Measurements from ENCODE around the gene CDK6.

The CDK6 gene

DNA sequence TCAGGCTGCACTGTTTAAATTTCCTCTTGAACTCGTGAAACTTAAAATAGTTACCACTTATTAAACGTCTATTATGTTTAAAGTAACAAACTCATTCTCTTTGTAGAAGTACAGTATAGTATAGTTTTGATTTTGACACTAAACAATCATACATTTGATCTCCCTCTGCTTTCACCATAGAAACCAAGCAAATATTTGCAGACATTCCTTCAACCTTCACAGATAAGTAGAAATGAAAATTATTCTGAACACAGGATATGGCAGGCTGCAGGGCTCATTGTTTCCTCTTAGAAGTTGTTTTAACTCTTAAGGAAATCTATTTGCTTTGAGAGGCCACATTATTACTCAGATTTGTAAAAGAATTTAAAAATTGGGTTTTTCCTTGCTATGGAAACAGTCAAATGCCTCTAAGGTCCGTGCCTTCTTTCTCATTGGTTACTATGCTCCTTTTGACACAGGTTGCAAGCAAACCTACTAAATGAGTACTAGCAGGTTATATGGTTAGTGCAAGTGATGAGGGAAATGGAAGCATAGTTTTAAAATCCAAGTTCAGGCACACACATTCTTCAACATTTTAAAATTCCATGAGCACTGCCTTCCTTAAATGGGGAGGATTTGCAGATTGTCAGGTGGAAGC, 153.4 kb downstream of the CDK6 start:
- no peaks in the 10 kb centered on the region for H3K79me2 ChIP-seq (ENCODE audit: control insufficient read depth, insufficient read depth, low read length, unreplicated experiment)
- no peaks in the 10 kb centered on the region for H3K4me1 ChIP-seq (ENCODE audit: control insufficient read depth, insufficient read depth, low read length, unreplicated experiment)
- no peak overlapping the region for H3K4me3 ChIP-seq (ENCODE audit: low read depth, low read length)
- no peak overlapping the region for H3K27ac ChIP-seq (ENCODE audit: low read depth, low read length)
- H3K27me3 ChIP-seq (ENCODE audit: insufficient read depth, low read length) = no peaks in the 10 kb centered on the region
- H3K36me3 ChIP-seq (ENCODE audit: insufficient read depth, low read length) = peaks cover 13% of the 10 kb centered on the region; the same call in 1 of the 2 replicates
- no peak overlapping the region for H2AFZ ChIP-seq (ENCODE audit: low read length, unreplicated experiment)

DNA sequence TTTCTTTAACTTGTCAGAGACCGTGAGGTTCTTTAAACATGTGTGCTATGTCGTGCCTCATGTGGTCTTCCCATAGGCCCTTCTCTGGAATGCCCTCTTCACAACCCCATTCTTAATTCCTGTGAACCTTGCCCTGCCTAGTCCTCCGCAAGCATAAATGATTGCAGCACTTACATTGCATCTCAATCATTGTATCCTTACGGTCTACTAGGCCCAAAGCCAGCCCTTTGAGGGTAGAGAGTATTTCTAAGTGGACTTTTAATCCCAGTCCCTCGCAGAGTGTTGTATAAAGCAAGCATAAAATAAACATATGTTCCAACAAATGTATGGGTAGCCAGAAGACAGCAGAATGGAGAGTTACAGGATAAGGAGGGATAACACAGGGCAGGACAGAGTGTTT, 154.0 kb downstream of the CDK6 start:
- Histone ChIP-seq H3K27me3 (ENCODE audit: insufficient read depth, low read length) (no peaks in the 10 kb centered on the region), H3K4me1 (ENCODE audit: control insufficient read depth, insufficient read depth, low read length, unreplicated experiment) (no peaks in the 10 kb centered on the region), H3K27ac (ENCODE audit: low read depth, low read length) (no peak overlapping the region), H3K36me3 (ENCODE audit: insufficient read depth, low read length) (peaks cover 8% of the 10 kb centered on the region; the same call in 1 of the 2 replicates), H2AFZ (ENCODE audit: low read length, unreplicated experiment) (no peak overlapping the region), H3K79me2 (ENCODE audit: control insufficient read depth, insufficient read depth, low read length, unreplicated experiment) (no peaks in the 10 kb centered on the region), H3K4me3 (ENCODE audit: low read depth, low read length) (no peak overlapping the region)

DNA sequence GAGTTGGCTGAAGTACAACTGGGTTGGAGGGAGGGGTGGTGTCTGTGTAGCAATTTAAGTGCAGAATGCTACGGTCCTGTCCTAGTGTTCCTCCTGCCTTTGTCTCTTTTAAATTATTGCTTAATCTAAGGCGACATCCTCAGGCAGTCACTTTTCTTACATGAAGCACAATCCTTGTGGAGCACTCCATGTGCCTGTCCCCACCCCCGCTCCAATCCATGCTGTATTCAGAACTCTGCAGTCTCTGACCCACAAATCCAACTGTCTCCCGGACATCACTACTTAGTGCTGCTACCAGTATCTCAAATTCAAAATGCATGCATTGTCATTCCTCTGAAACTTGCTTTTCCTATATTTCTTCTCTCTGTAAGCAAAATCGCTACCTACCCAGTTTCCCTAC, 154.7 kb downstream of the CDK6 start:
- no peak overlapping the region for H2AFZ ChIP-seq (ENCODE audit: low read length, unreplicated experiment)
- H3K79me2 ChIP-seq (ENCODE audit: control insufficient read depth, insufficient read depth, low read length, unreplicated experiment) = no peaks in the 10 kb centered on the region
- no peaks in the 10 kb centered on the region for H3K27me3 ChIP-seq (ENCODE audit: insufficient read depth, low read length)
- no peak overlapping the region for H3K4me3 ChIP-seq (ENCODE audit: low read depth, low read length)
- H3K36me3 ChIP-seq (ENCODE audit: insufficient read depth, low read length) = peaks cover 8% of the 10 kb centered on the region; the same call in 1 of the 2 replicates
- H3K4me1 ChIP-seq (ENCODE audit: control insufficient read depth, insufficient read depth, low read length, unreplicated experiment) = no peaks in the 10 kb centered on the region
- no peak overlapping the region for H3K27ac ChIP-seq (ENCODE audit: low read depth, low read length)

DNA sequence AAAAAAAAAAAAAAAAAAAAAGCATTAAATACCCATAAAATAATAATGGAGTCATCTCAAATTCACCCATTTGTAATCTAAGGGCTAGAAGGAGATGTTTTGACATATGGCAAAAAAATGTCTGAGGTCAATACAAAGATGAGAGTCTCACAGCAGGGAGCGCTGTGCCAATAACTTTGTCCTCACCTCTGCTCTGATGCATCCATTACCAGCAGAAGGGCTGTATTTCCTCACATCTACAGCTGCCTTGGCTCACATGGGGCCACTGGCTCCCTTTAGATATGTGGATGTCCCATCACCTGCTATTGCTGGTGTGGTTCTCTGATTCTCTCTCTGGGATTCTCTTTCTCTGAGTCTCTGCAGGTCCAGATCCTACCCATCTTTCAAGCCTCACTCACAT, 155.9 kb downstream of the CDK6 start:
- no peak overlapping the region for H2AFZ ChIP-seq (ENCODE audit: low read length, unreplicated experiment)
- no peaks in the 10 kb centered on the region for H3K79me2 ChIP-seq (ENCODE audit: control insufficient read depth, insufficient read depth, low read length, unreplicated experiment)
- no peak overlapping the region for H3K27ac ChIP-seq (ENCODE audit: low read depth, low read length)
- no peak overlapping the region for H3K4me3 ChIP-seq (ENCODE audit: low read depth, low read length)
- H3K4me1 ChIP-seq (ENCODE audit: control insufficient read depth, insufficient read depth, low read length, unreplicated experiment) = no peaks in the 10 kb centered on the region
- no peaks in the 10 kb centered on the region for H3K27me3 ChIP-seq (ENCODE audit: insufficient read depth, low read length)
- peaks cover 8% of the 10 kb centered on the region; the same call in 1 of the 2 replicates for H3K36me3 ChIP-seq (ENCODE audit: insufficient read depth, low read length)

DNA sequence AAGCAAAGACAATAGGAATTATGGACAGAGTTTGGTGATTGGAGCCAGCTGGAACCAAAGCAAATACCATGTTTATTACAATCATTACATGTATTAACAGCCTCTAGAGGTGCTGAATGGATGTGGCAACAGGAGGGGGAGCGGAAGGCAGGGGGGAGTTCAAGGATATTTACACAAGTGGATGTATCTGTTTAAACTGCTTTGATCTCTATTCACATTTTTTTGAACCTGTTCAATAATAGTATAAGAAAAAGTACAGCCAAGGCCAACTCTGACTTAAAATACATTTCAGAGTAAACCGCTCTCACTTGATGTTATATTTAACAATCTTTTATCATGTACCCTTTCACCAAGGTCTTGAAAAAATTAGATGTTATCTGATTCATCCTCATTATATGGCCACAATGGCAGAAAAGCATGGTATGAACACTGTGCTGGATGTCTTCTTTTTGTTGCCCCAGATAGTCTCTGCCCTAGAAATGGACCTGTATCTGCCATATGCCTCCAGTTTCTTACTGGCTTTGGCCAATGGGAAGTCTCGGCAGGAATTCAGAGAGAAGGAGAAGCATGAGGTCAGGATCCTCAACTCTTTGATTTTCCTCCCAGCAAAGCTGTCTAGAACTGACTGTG, 158.0 kb downstream of the CDK6 start:
- H3K36me3 ChIP-seq (ENCODE audit: insufficient read depth, low read length) = peaks cover 8% of the 10 kb centered on the region; the same call in 1 of the 2 replicates
- no peaks in the 10 kb centered on the region for H3K4me1 ChIP-seq (ENCODE audit: control insufficient read depth, insufficient read depth, low read length, unreplicated experiment)
- H3K4me3 ChIP-seq (ENCODE audit: low read depth, low read length) = no peak overlapping the region
- no peak overlapping the region for H3K27ac ChIP-seq (ENCODE audit: low read depth, low read length)
- no peaks in the 10 kb centered on the region for H3K27me3 ChIP-seq (ENCODE audit: insufficient read depth, low read length)
- no peaks in the 10 kb centered on the region for H3K79me2 ChIP-seq (ENCODE audit: control insufficient read depth, insufficient read depth, low read length, unreplicated experiment)
- H2AFZ ChIP-seq (ENCODE audit: low read length, unreplicated experiment) = no peak overlapping the region

DNA sequence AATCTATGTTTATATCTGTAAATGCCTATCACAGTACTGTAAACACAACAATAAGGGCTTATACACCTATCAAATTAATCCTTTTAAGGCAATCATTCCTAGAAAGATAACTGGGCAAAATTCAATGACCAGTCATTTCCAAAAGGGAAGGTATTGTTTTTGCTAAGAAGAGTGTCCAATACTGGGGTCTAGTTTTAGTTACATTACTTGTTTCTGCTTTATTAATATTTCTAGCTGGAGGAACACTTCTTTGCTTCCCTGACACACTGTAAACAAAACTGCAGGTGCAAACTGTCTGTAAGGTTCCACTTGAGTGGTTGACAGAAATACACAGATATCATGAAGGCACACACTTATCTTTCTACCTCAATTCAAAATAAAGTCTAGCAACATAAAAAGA, 162.0 kb downstream of the CDK6 start:
- H3K79me2 ChIP-seq (ENCODE audit: control insufficient read depth, insufficient read depth, low read length, unreplicated experiment) = peaks cover 2% of the 10 kb centered on the region
- peaks cover 13% of the 10 kb centered on the region for H3K4me1 ChIP-seq (ENCODE audit: control insufficient read depth, insufficient read depth, low read length, unreplicated experiment)
- H2AFZ ChIP-seq (ENCODE audit: low read length, unreplicated experiment) = no peak overlapping the region
- no peak overlapping the region for H3K27ac ChIP-seq (ENCODE audit: low read depth, low read length)
- no peaks in the 10 kb centered on the region for H3K27me3 ChIP-seq (ENCODE audit: insufficient read depth, low read length)
- no peak overlapping the region for H3K4me3 ChIP-seq (ENCODE audit: low read depth, low read length)
- peaks cover 12% of the 10 kb centered on the region for H3K36me3 ChIP-seq (ENCODE audit: insufficient read depth, low read length)

DNA sequence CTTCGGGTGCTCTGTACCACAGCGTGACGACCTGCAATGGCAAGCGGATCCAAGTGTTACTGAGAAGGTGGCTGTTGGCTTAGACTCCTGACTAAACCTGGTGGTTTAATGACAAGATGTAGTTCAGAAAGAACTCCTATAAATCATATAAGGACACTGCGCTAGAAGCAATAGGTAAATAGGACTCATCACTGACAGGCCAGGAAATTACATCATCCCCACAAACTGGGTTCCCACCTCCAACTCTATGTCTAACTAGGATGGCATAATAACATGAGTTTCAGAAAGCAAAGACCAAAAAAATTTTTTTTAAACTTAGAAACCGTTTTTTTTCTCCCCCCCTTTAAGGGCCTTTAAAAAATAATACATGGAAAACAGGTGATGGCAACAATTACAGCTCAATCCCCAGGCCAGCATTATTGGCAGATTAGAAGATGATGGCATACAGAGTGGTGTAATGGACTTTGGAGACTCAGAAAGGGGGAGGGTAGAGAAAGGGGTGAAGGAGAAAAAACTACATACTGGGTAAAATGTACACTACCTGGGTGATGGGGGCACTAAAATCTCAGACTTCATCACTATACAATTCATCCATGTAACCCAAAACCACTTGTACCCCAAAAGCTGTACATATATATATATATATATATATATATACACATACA, 164.7 kb downstream of the CDK6 start:
- peaks cover 4% of the 10 kb centered on the region; the same call in 1 of the 2 replicates for H3K36me3 ChIP-seq (ENCODE audit: insufficient read depth, low read length)
- H3K4me1 ChIP-seq (ENCODE audit: control insufficient read depth, insufficient read depth, low read length, unreplicated experiment) = peaks cover 30% of the 10 kb centered on the region
- H2AFZ ChIP-seq (ENCODE audit: low read length, unreplicated experiment) = no peak overlapping the region
- H3K27ac ChIP-seq (ENCODE audit: low read depth, low read length) = no peak overlapping the region
- H3K27me3 ChIP-seq (ENCODE audit: insufficient read depth, low read length) = no peaks in the 10 kb centered on the region
- H3K4me3 ChIP-seq (ENCODE audit: low read depth, low read length) = no peak overlapping the region
- peaks cover 2% of the 10 kb centered on the region for H3K79me2 ChIP-seq (ENCODE audit: control insufficient read depth, insufficient read depth, low read length, unreplicated experiment)

DNA sequence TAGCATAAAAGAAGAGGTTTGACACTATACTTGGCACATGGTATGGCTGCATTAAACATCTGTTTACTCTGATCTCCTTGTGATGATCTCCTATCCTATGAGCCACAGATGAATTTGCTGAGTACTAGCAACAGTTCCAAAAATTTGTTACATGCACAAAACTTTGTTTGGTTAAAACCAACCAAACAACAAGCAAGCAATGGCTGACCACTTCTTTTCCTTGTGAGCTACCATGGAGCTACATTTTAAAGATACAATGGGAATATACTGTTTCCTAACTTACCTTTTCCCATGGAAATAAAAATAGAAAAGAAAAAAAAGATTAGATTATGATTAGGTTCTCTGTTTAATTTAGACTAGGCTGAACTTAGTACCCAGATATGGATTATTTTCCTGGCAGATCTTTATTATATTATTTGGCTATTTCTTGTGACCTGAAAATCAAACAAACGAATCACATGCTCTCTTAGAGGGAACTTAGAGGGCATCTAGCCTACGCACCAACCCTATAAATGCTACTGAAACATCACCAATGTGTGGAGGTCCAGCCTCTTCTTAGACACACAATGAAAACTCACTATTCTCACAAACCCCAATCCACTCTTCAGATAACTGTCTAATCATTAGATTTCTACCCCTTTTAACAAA, 166.0 kb downstream of the CDK6 start:
- Histone ChIP-seq H3K4me1 (ENCODE audit: control insufficient read depth, insufficient read depth, low read length, unreplicated experiment) (peaks cover 41% of the 10 kb centered on the region), H3K36me3 (ENCODE audit: insufficient read depth, low read length) (peaks cover 4% of the 10 kb centered on the region; the same call in 1 of the 2 replicates), H3K27ac (ENCODE audit: low read depth, low read length) (peak overlapping the region; percentile 51), H2AFZ (ENCODE audit: low read length, unreplicated experiment) (no peak overlapping the region), H3K79me2 (ENCODE audit: control insufficient read depth, insufficient read depth, low read length, unreplicated experiment) (peaks cover 13% of the 10 kb centered on the region), H3K27me3 (ENCODE audit: insufficient read depth, low read length) (no peaks in the 10 kb centered on the region), H3K4me3 (ENCODE audit: low read depth, low read length) (no peak overlapping the region)

DNA sequence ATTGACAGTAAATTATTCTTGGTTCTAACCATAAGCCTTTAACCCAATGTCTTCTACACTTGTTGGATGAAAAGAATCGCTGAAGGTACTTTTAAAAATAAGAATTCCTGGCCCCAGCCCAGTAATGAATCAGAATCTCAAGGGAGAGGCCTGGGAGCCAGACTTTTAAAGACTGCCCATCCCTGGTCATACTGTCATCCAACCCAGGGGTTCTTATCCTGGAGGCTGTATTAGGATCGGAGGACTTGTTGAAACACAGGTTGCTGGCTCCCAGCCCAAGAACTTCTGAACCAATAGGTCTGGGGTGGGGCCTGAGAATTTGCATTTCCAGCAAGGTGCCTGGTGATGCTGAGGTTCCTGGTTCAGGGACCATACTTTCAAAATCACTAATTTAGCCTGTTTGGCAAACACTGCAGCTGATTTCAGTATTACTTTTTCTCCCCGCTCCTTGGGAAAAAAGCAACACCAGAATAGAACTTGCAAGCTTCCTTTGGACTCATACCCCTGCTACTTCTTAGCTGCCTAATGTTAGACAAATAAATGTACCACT, 166.7 kb downstream of the CDK6 start:
- Histone ChIP-seq H2AFZ (ENCODE audit: low read length, unreplicated experiment) (no peak overlapping the region), H3K4me3 (ENCODE audit: low read depth, low read length) (no peak overlapping the region), H3K27me3 (ENCODE audit: insufficient read depth, low read length) (no peaks in the 10 kb centered on the region), H3K36me3 (ENCODE audit: insufficient read depth, low read length) (peaks cover 4% of the 10 kb centered on the region; the same call in 1 of the 2 replicates), H3K4me1 (ENCODE audit: control insufficient read depth, insufficient read depth, low read length, unreplicated experiment) (peaks cover 41% of the 10 kb centered on the region), H3K27ac (ENCODE audit: low read depth, low read length) (peak overlapping the region; percentile 51), H3K79me2 (ENCODE audit: control insufficient read depth, insufficient read depth, low read length, unreplicated experiment) (peaks cover 15% of the 10 kb centered on the region)

DNA sequence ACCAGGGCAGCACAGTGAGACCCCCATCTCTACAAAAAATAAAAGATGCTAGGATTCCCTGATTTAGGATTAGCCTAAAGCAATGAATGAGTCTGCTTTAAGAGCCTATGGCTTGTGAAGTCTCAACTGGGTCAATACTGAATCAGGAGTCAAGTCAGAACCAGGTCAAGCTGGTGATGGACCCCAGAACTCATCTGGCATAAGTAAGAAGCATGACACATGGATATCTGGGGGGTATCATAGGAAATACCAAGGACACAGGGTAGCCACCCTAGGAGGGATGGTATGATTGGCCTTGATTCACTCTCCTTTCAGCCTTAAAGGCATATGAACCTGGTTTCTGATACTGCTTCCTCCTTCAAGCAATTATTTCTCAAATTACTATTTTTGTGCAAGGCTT, 167.8 kb downstream of the CDK6 start:
- peak overlapping the region; percentile 39 for H3K27ac ChIP-seq (ENCODE audit: low read depth, low read length)
- no peak overlapping the region for H2AFZ ChIP-seq (ENCODE audit: low read length, unreplicated experiment)
- H3K4me1 ChIP-seq (ENCODE audit: control insufficient read depth, insufficient read depth, low read length, unreplicated experiment) = peaks cover 41% of the 10 kb centered on the region
- no peaks in the 10 kb centered on the region for H3K27me3 ChIP-seq (ENCODE audit: insufficient read depth, low read length)
- H3K79me2 ChIP-seq (ENCODE audit: control insufficient read depth, insufficient read depth, low read length, unreplicated experiment) = peaks cover 15% of the 10 kb centered on the region
- H3K4me3 ChIP-seq (ENCODE audit: low read depth, low read length) = no peak overlapping the region
- peaks cover 4% of the 10 kb centered on the region; the same call in 1 of the 2 replicates for H3K36me3 ChIP-seq (ENCODE audit: insufficient read depth, low read length)
